T47D (cell line): ENCODE results near the gene LRRC3.

Source experiments
- DNase-seq, 2 experiments: peaks; one replicate each; pipeline versions ENCODE4 v3.0.0 to v3.0.0-alpha.2; 2011 to 2012; ENCODE audit warnings: low read depth in 1 of 2, low spot score in 1 of 2
- JUND ChIP-seq: IDR thresholded peaks from 2 replicates; pipeline ENCODE4 v1.6.1; 2012; ENCODE audit warnings: low read depth
- in situ Hi-C: cut with HindIII; loops from 2 replicates; pipeline ENCODE4 v1.10.0; 2016; ENCODE audit warnings: low sequenced_read_pairs, low pct_unique_long_range_greater_than_20kb

Gene LRRC3

DNA sequence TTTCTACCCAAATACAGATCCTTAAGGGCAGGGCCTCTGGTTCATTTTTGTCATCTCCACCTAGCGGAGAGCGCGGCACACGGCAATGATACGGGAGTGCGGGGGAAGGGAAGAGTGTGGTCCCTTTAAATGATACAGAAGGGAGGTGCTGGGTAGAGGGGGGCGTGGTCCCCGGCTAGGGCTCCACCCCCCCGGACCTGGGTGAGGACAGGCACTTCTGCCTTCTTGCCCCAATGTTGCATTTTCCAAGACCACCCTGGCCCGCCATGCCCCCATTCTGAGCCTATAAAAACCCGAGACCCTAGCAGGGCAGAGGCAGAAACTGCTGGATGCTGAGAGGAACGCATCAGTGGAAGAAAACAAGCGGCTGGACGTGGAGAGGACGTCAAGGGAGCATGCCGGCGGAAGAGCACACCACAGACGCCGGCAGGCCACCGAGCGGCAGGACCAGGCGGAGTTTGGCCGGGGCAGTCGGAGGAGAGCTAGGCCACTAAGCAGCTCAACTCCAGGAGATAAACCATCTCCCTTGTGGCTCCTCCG is 30.0 kb downstream of the LRRC3 start:
- peak in 1 of 2 experiments; percentile 50 for DNase-seq
- TF ChIP-seq JUND = no peak
- in situ Hi-C loops = no loop called here

DNA sequence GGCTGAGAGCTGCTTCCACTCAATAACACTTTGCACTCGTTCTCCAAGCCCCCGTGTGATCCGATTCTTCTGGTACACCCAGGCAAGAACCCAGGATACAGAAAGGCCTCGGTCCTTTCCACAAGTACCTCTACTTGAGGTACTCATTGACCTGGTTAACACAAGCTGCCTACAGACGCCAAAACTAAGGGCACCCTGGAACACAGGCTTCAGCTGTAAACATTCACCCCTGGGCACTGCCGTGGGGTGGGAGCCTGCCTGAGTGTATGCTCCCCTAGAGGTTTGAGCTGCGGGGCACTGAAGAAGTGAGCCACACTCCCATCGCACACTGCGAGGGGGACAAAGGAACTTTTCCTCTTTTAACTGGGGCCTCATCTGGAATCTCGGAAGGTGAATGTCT is 30.5 kb downstream of the LRRC3 start:
- in situ Hi-C loops = no loop called here
- no peak for TF ChIP-seq JUND

DNA sequence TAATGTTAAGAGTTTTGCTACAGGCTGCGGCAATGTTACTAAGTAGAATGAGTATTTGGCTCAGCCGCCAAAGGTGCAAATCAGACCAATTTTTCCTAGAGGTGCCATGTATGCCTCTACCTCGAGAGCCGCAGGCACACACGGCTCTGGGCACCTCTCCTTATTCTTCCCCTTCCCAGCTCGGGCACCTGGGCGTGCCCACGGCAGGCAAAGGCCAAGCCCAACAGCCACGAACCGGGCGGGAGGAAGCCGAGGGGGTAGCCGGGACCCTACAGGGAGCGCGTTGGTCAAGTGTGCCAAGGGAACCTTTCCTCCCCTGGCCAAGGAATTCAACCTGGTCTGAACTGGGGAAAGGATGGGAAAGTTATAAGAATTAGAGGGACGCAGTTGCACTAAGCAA is 31.0 kb downstream of the LRRC3 start:
- DNase-seq = no peak
- in situ Hi-C loops = no loop called here
- TF ChIP-seq JUND = no peak

More for the DNA sequence above, 30.5 kb downstream of the LRRC3 start:
- no peak for DNase-seq

DNA sequence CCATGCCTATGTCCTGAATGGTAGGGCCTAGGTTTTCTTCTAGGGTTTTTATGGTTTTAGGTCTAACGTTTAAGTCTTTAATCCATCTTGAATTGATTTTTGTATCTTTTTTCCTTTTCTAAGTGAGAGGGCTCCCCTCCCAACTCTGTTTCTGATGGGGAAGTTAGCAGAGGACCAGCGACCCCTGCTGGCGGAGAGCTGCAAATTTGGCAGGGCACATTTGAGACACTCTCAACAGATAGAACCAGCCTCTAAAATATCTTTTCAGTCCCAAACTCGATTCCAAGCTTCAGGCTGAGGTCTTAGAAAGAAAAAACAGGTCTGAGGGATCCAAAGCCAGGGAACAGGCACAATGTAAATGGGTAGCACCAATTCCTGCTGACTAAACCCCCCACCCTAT is 32.5 kb downstream of the LRRC3 start:
- TF ChIP-seq JUND = no peak

DNA sequence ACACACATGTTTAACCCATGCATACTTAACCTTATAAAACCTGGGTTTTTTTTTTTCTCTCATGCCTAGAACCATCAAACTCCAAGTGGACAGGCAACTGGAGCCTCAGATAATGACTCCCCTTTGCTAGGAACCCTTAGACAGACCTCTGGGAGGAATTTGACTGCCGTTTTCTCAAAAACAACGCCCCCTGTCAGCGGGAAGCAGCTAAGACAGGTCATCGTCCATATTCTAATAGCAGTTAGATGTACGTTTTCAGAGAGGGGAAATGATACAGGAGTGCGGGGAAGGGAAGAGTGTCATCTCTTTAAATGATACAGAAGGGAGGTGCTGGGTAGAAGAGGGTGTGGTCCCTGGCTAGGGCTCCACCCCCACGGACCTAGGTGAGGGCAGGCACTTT is 34.7 kb downstream of the LRRC3 start:
- no peak for TF ChIP-seq JUND
- in situ Hi-C loops = no loop called here

More for the DNA sequence above, 32.5 kb downstream of the LRRC3 start:
- in situ Hi-C loops = no loop called here
- no peak for DNase-seq

DNA sequence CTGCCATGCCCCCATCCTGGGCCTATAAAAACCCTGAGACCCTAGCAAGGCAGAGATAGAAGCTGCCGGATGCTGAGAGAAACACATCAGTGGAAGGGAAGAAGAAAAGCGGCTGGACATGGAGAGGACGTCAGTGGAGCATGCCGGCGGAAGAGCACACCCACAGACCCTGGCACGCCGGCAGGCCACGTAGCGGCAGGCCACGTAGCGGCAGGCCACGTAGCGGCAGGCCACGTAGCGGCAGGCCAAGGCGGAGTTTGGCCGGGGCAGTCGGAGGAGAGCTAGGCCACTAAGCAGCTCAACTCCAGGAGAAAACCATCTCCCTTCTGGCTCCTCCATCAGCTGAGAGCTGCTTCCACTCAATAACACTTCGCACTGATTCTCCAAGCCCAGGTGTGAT is 35.1 kb downstream of the LRRC3 start:
- in situ Hi-C loops = no loop called here
- DNase-seq = no peak
- no peak for TF ChIP-seq JUND

More for the DNA sequence above, 34.7 kb downstream of the LRRC3 start:
- DNase-seq = no peak

DNA sequence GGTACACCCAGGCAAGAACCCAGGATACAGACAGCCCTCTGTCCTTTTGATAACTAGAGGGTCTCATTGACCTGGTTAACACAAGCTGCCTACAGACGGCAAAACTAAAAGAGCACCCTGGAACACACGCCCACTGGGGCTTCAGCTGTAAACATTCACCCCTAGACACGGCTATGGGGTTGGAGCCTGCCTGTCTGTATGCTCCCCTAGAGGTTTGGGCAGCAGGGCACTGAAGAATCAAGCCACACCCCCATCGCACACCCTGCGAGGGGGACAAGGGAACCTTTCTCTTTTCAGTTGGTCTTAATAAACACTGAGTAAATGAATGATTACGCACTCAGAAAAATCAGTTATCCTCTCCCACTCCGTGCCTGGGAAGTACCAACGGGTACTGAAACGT is 35.5 kb downstream of the LRRC3 start:
- TF ChIP-seq JUND = no peak
- in situ Hi-C loops = no loop called here
- no peak for DNase-seq

DNA sequence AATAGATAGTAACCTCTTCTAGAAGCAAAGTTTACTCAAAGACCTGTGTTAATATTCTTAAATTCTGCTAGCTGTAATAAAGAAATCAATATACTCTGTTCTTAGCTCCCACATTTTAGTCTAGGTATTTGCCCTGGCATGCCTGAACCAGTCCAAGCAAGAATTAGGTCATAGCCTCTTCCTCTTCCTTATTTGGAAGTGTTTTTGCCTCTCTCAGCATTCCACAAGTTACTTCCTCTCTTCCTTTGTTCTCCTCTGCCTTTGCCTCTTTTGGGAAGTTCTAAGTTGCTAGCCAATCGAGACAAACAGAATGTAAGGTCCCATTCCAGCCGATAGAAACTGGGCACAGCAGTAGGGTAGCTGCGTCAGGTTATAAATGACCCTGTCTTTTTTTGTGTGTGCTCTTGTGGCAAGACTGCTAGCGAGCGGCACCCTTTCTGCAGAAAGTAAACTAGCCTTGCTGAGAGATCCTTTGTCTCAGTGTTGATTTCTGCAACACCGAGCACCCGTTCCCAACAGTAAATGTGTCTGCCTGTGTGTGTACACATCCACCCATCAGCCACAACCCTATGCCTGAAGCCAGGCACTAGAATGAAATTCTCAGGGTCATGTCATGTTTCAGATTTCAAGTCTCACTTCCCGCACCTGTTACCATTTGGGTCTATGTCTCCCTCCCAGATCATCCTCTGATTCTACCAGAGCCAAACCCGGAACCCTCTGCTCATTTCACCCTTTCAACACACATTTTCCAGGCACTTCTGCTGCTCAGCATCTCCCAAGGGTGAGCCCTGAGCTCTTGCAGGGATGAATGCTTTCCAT is 37.5 kb downstream of the LRRC3 start:
- in situ Hi-C loops = no loop called here
- TF ChIP-seq JUND = no peak
- DNase-seq = no peak

DNA sequence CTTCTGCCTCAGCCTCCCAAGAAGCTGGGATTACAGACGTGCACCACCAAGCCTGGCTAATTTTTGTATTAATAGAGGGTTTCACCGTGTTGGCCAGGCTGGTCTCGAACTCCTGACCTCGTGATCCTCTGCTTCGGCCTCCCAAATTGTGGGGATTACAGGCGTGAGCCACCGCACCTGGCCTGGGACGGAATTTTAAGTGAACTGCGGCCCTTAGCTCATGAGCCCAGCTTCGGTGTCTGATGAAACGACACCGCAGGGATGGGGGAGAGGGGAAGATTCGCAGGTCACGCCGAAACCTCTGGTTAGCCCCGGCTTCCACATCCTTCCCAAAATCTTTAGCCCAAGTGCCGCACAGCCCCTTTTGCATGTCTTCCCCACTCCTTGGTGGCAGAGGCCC is 39.1 kb downstream of the LRRC3 start:
- in situ Hi-C loops = no loop called here
- no peak for DNase-seq
- TF ChIP-seq JUND = no peak

DNA sequence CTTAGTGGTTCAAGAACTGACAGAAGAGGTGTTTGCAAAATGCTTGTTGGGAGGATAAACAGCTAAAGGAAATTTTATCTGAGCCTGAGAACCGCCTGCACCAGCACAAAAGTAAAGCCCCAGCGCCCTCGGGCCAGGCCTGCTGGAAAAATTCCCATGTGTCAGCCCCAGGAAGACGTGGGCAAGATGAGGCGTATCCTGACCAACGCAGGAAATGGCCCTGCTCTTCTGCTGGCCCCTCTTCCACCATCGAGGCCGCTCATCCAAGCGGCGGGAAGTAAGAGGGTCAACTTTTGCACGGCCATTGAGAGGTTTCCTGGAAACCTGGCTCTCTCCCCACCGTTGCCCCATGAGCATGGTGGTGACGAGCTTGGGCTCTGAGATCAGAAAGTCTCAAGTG is 39.6 kb downstream of the LRRC3 start:
- no peak for TF ChIP-seq JUND
- DNase-seq = no peak
- in situ Hi-C loops = no loop called here

DNA sequence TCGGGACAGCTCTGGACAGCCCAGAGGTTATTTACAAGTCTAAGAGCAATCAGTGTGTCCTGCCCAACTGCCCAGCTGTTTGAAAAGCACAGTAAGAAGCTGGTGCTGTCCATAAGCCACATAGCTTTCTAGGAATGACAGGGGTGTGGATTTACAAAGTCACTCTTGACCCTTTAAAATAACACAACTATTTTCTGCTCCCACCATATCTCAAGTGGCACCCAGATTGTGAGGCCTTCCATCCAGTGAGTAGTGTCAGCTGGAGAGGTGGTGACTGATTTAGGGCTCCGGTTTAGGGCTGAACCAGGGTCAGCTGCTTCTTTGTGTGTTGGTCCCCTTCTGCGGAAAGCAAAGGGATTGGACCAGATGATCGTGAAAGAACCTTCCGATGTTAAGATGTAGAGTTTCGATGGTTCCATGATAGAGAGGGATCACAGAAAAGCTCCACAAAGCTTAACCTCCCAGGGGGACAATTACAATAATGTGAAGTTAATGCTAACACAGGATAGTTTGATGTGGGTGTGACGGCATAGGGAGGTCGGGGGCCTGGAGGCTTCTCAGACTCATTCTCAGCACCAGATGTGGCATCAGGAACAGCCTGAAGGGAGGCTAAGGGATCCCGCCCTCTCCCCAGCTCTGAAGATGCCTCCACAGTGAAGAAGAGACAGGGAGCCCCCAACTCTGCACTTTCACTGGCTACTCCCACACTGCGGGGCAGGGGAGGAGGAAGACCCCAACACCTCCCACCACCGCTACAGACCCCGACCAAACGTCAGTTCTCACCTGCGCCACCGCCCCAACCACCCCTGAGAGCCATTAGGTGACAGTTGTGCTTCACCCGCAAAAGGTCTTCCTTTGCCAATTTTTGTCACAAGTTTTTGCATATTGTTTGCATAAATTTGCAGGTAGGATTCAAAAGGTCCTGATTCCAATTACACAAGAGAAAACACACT is 40.6 kb downstream of the LRRC3 start:
- in situ Hi-C loops = no loop called here
- no peak for TF ChIP-seq JUND
- no peak for DNase-seq

DNA sequence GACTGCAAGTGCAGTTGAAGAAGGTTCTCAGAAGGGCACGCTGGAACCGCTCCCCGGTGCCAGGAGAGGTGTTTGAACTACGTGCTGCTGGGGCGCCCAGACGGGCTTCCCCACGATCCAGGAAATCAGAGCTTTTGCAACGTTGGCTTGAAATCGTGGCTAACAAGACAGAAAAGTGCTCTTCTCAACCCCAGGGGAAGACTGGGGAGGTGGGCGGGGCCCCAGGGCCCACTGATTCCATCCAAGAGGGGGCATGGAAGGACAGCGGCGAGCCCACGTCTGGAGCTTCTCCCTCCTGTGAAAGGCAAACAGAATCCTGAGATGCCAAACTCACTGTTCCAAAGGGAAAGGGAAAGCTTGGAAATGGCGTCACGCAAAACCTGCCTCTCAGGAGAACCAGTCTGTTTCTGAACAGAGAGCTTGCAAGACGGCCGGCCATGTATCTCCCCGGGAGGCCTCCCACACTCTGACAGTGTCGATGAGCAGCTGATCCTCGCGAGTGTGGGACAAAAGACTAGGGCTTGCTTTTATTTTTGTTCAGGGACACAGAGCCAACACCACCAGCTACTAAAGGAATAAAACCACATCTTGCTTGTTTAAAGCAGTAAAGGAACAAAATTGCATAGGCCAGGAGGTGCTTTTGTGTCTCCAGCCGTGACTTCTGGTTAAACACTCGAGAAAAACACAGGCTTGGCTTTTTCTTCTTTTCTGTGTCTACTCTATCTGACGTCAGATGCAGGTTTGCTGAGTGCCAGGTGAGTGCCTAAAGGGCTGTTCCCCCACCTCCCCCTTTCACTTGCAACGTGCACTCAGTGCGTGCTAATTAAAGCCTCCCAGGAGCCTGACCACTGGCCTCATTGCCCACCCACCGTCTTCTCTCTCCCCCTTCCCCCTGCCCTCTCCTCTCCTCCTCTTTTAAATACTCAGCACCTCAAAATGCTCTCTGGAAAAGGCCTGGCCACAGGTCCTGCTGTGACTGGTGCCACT is 41.5 kb downstream of the LRRC3 start:
- DNase-seq = no peak
- in situ Hi-C loops = no loop called here
- TF ChIP-seq JUND = no peak
